GM19043 (cell line): ENCODE data around the gene SCUBE2.

Source experiments
- ATAC-seq: cut with Tn5 transposase; IDR thresholded peaks from one replicate; pipeline ENCODE4 v1.9.1; 2021; ENCODE audit warnings: low read depth; ENCODE audit not compliant: unreplicated experiment

The SCUBE2 gene

DNA sequence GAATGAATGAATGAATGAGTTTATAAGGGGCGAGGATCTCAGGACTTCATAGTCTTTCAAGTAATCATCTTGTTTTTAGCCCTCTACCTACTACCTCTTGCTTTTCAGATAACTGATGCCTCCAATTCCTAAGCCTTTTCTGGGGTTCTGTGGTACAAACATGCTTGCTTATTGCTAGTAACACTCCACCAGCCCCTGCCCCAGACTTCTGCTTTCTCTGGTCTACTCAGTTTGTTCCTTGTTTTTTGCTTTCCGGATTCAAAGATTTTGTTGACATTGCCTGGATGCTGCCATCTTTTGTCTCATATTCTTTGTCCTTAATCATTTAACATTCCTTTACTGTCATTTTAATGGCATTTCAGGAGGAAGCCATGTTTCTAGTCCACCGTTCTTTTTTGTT is 118.3 kb downstream of the SCUBE2 start:
- no peak for ATAC-seq

DNA sequence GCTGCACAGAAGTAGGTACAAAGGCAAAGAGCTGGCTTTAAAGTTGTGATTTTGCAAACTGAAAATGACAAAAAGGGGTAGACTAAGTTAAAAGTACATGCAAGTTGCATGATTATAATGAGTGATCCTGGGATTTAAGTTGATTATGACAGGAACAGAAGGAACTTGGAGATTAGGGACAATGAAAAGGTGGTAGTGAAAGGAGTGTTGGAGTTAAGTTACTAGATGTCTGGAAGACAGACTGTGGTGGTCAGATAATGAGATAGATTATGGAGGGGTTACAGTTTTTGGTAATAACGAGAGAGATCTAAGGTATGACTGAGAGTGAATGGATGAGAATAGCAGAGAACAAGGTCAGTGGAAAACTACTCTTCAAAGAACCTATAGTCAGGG is 119.5 kb downstream of the SCUBE2 start:
- no peak for ATAC-seq

DNA sequence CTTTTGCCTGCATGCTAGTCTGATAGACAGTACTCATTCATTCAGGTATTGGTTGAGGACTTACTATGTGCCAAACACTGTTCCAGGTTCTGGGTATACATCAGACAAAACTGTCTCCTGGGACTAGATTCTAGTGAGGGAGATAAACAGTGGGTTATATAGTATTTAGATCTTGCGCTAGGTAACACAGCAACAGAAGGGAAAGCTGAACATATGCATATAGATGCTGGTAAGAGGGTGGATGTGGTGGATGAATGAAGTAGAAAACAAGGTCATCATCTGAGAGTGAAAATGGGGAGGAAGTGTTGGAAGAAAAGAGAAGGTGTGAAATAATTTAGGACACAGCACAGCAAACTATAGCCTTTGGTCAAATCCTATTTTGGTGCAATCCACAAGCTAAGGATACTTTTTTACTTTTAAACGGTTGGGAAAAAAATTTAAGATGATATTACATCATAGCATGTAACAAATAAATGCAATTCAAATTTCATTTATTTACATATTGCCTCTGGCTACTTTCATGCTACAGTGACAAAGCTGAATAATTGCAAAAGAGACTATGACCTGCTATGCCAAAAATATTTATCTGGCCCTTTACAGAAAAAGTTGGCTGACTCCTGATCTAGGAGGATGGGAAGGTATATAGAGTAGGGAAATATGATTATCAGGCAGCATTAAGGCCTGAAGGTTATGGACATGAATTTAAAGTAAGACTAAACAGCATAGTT is 120.0 kb downstream of the SCUBE2 start:
- ATAC-seq, result no peak
